H9 (cell line): ENCODE measurements around the gene PRKCB. TPM values are rescaled to one million over a fixed set of nuclear protein-coding genes. Genes with fewer than 3 reads are reported as not detected.

Experiments
- DNase-seq: peaks from one replicate; pipeline ENCODE4 v3.0.0-alpha.2; 2017
- H2AFZ ChIP-seq: one replicate; pipeline ENCODE4 v1.6.1; 2013; ENCODE audit warnings: mild to moderate bottlenecking, low read length, control low read depth, moderate library complexity
- H2AK5ac ChIP-seq: 2 replicates; pipeline ENCODE4 v1.6.1; 2013; ENCODE audit warnings: low read length, control low read depth, mixed read lengths; ENCODE audit not compliant: insufficient read length
- H2BK120ac ChIP-seq: one replicate; pipeline ENCODE4 v1.6.1; 2013; ENCODE audit warnings: low read depth, mild to moderate bottlenecking, low read length, control low read depth, inconsistent platforms; ENCODE audit not compliant: poor library complexity, severe bottlenecking
- H2BK12ac ChIP-seq: 2 replicates; pipeline ENCODE4 v1.6.1; 2013; ENCODE audit warnings: low read length, control low read depth, mixed read lengths, low read depth; ENCODE audit not compliant: insufficient read length
- H2BK15ac ChIP-seq: 2 replicates; pipeline ENCODE4 v1.6.1; 2013; ENCODE audit warnings: low read depth, low read length, control low read depth
- H2BK20ac ChIP-seq: one replicate; pipeline ENCODE4 v1.6.1; 2013; ENCODE audit warnings: low read depth, mild to moderate bottlenecking, low read length, control low read depth, inconsistent platforms; ENCODE audit not compliant: poor library complexity, severe bottlenecking
- H2BK5ac ChIP-seq: 2 replicates; pipeline ENCODE4 v1.6.1; 2013; ENCODE audit warnings: low read length, control low read depth, mixed read lengths; ENCODE audit not compliant: insufficient read length
- H3K14ac ChIP-seq: 2 replicates; pipeline ENCODE4 v1.6.1; 2013; ENCODE audit warnings: low read length, control low read depth; ENCODE audit not compliant: insufficient read depth
- H3K18ac ChIP-seq: 2 replicates; pipeline ENCODE4 v1.6.1; 2013; ENCODE audit warnings: low read depth, mild to moderate bottlenecking, mixed read lengths, low read length, control low read depth; ENCODE audit not compliant: insufficient read length
- H3K23ac ChIP-seq: 2 replicates; pipeline ENCODE4 v1.6.1; 2013; ENCODE audit warnings: low read length, control low read depth, mixed read lengths, low read depth; ENCODE audit not compliant: insufficient read length
- H3K23me2 ChIP-seq: 2 replicates; pipeline ENCODE4 v1.6.1; 2013; ENCODE audit warnings: low read depth, mild to moderate bottlenecking, mixed read lengths, low read length, control low read depth; ENCODE audit not compliant: insufficient read length, poor library complexity, severe bottlenecking
- H3K27ac ChIP-seq: 2 replicates; pipeline ENCODE4 v1.5.1; 2013; ENCODE audit warnings: low read length, control low read depth, mixed read lengths, low read depth; ENCODE audit not compliant: insufficient read length
- H3K27me3 ChIP-seq: 2 replicates; pipeline ENCODE4 v1.6.1; 2013; ENCODE audit warnings: low read length, control low read depth, inconsistent platforms; ENCODE audit not compliant: insufficient read depth
- H3K4ac ChIP-seq: 2 replicates; pipeline ENCODE4 v1.6.1; 2013; ENCODE audit warnings: low read depth, mild to moderate bottlenecking, control low read depth, inconsistent platforms, low read length, moderate library complexity
- H3K4me1 ChIP-seq: 2 replicates; pipeline ENCODE4 v1.6.1; 2013; ENCODE audit warnings: low read length, control low read depth, inconsistent platforms; ENCODE audit not compliant: insufficient read depth
- H3K4me2 ChIP-seq: 2 replicates; pipeline ENCODE4 v1.6.1; 2013; ENCODE audit warnings: low read length, control low read depth, mixed read lengths; ENCODE audit not compliant: insufficient read length, insufficient read depth
- H3K56ac ChIP-seq: 2 replicates; pipeline ENCODE4 v1.6.1; 2013; ENCODE audit warnings: low read depth, mild to moderate bottlenecking, mixed read lengths, low read length, control low read depth; ENCODE audit not compliant: insufficient read length
- H3K79me1 ChIP-seq: 2 replicates; pipeline ENCODE4 v1.6.1; 2013; ENCODE audit warnings: low read depth, mild to moderate bottlenecking, moderate library complexity, low read length, control low read depth, inconsistent platforms; ENCODE audit not compliant: insufficient read depth, poor library complexity, severe bottlenecking
- H3K79me2 ChIP-seq: 2 replicates; pipeline ENCODE4 v1.6.1; 2013; ENCODE audit warnings: low read length, control low read depth, inconsistent platforms; ENCODE audit not compliant: insufficient read depth
- H3K9ac ChIP-seq: 2 replicates; pipeline ENCODE4 v1.6.1; 2013; ENCODE audit warnings: low read length, control low read depth, mixed read lengths; ENCODE audit not compliant: insufficient read length; ENCODE audit errors: extremely low read depth
- H3K9me3 ChIP-seq: one replicate; pipeline ENCODE4 v1.6.1; 2013; ENCODE audit warnings: low read depth, low read length, inconsistent platforms; ENCODE audit not compliant: control insufficient read depth
- H3T11ph ChIP-seq: one replicate; pipeline ENCODE4 v1.6.1; 2013; ENCODE audit warnings: mild to moderate bottlenecking, low read length, control low read depth, inconsistent platforms
- H4K20me1 ChIP-seq: one replicate; pipeline ENCODE4 v1.6.1; 2013; ENCODE audit not compliant: control insufficient read depth, insufficient read length, insufficient read depth
- H4K5ac ChIP-seq: 2 replicates; pipeline ENCODE4 v1.6.1; 2013; ENCODE audit warnings: low read depth, mild to moderate bottlenecking, mixed read lengths, low read length, control low read depth; ENCODE audit not compliant: insufficient read length
- H4K8ac ChIP-seq: replicated peaks from 2 replicates; pipeline ENCODE4 v1.6.1; 2013; ENCODE audit warnings: low read length, control low read depth, mixed read lengths, low read depth; ENCODE audit not compliant: insufficient read length
- H4K91ac ChIP-seq: 2 replicates; pipeline ENCODE4 v1.6.1; 2013; ENCODE audit warnings: low read depth, mild to moderate bottlenecking, moderate library complexity, mixed read lengths, low read length, control low read depth; ENCODE audit not compliant: insufficient read length
- H3K27ac Mint-ChIP-seq, 3 experiments: 2 replicates in 2 of 3; 3 replicates in 1 of 3; pipeline ENCODE4 v1.8.0; 2020 to 2021; ENCODE audit warnings: mixed read lengths in 3 of 3, mild to moderate bottlenecking in 1 of 3, moderate library complexity in 1 of 3
- H3K27me3 Mint-ChIP-seq: 2 replicates; pipeline ENCODE4 v1.8.0; 2021; ENCODE audit warnings: low read depth, mild to moderate bottlenecking, moderate library complexity, mixed read lengths
- H3K36me3 Mint-ChIP-seq, 3 experiments: 2 replicates in 2 of 3; 3 replicates in 1 of 3; pipeline ENCODE4 v1.8.0; 2020 to 2021; ENCODE audit warnings: low read depth in 3 of 3, mixed read lengths in 3 of 3; ENCODE audit not compliant: insufficient read depth in 1 of 3
- H3K4me1 Mint-ChIP-seq, 2 experiments: 2 replicates each; pipeline ENCODE4 v1.8.0; 2020; ENCODE audit warnings: mixed read lengths in 2 of 2
- H3K4me3 Mint-ChIP-seq, 2 experiments: 2 replicates in 1 of 2; 3 replicates in 1 of 2; pipeline ENCODE4 v1.8.0; 2020 to 2021; ENCODE audit warnings: mild to moderate bottlenecking in 2 of 2, mixed read lengths in 2 of 2, moderate library complexity in 1 of 2
- H3K9me3 Mint-ChIP-seq, 2 experiments: 2 replicates in 1 of 2; 3 replicates in 1 of 2; pipeline ENCODE4 v1.8.0; 2020; ENCODE audit warnings: mild to moderate bottlenecking in 2 of 2, mixed read lengths in 2 of 2, moderate library complexity in 1 of 2
- CTCF ChIP-seq: fragments of 200-600 bp; sonication (generic); conservative IDR thresholded peaks from 3 replicates; pipeline ENCODE4 v1.8.0; 2021; ENCODE audit warnings: antibody characterized with exemption, mild to moderate bottlenecking
- WGBS: extraction: QIAGEN DNeasy Blood & Tissue Kit; methylation state at CpG from one replicate; pipeline ENCODE4 v1.1.7; 2013; ENCODE audit warnings: missing lambda C conversion rate, low lambda C conversion rate, mixed read lengths; ENCODE audit not compliant: insufficient read length; ENCODE audit errors: extremely low coverage; 5-methylcytosine and 5-hydroxymethylcytosine counted together
- total RNA-seq: library from RNA; stranded (reverse); gene quantifications from 2 replicates; pipeline ENCODE4 v1.2.1, GENCODE V29; 2021

PRKCB gene
- total RNA-seq, 1 experiment from 2014 or later, result 7.0 TPM

DNA sequence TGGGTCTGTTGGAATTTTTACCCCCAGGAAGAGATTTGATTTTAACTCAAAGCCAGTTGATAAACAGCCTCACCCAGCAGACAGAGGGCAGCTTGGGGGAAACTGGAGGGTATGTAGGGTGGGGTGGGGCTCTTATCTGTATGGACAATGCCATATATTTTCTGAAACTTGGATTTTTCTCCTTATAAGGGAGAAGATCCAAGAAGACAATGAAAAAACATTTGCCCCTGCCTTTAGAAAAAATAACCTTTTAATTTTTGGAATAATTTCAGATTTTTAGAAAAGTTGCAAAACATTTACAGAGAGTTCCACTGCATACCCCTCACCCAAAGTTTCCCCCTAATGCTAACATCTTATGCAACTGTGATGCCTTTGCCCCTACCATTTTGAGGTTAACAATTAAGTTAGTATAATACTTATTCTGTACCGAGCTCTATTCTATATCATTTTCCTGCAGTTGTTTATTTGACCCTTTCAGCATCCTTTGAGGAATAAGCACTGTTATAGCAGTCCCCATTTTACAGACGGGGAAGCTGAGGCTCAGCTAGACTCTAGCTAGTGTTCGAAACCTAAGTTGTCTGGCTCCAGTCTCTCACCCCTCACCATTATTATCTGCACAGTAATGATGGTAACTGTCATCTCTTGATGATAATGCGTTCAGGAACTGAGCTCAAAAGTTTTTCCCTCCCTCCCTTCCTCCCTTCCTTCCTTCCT is 66.4 kb downstream of the PRKCB start:
- H2AK5ac ChIP-seq, result no peak overlapping the region
- no peak overlapping the region for H3K9ac ChIP-seq
- H4K8ac ChIP-seq, result no peak overlapping the region
- no peak overlapping the region for H4K5ac ChIP-seq
- H3K27me3 ChIP-seq, result no peaks in the 10 kb centered on the region
- H4K91ac ChIP-seq, result no peak overlapping the region
- no peak overlapping the region for H2BK5ac ChIP-seq
- H4K20me1 ChIP-seq, result no peaks in the 10 kb centered on the region
- peaks cover 4% of the 10 kb centered on the region; the same call in 1 of the 2 replicates for H3K4me1 ChIP-seq
- no peaks in the 10 kb centered on the region for H3K23me2 ChIP-seq
- Mint-ChIP-seq H3K4me1 (peaks cover 19 to 28% of the 10 kb centered on the region in 2 experiments), H3K27me3 (peaks cover 2% of the 10 kb centered on the region), H3K27ac (peak overlapping the region in 2 of 3 experiments; percentile 24 to 81; a peak in 2 of 7 replicates), H3K36me3 (no peaks in the 10 kb centered on the region), H3K4me3 (no peak overlapping the region), H3K9me3 (no peaks in the 10 kb centered on the region; a peak in 1 of 5 replicates)
- H2BK12ac ChIP-seq, result no peak overlapping the region
- H3K79me1 ChIP-seq, result no peaks in the 10 kb centered on the region
- no peak overlapping the region for H3K4ac ChIP-seq
- no peak overlapping the region for H2BK20ac ChIP-seq
- WGBS, result no CpG with 5 or more reads among the region's 4 CpGs
- H3K14ac ChIP-seq, result no peak overlapping the region
- no peak overlapping the region for H3K4me2 ChIP-seq
- H3T11ph ChIP-seq, result no peak overlapping the region
- H2BK120ac ChIP-seq, result no peak overlapping the region
- H2BK15ac ChIP-seq, result no peak overlapping the region
- H3K79me2 ChIP-seq, result no peaks in the 10 kb centered on the region
- no peak overlapping the region for H3K56ac ChIP-seq
- DNase-seq, result no peak
- H2AFZ ChIP-seq, result no peak overlapping the region
- H3K9me3 ChIP-seq, result no peaks in the 10 kb centered on the region
- no peak overlapping the region for H3K27ac ChIP-seq
- no peak overlapping the region for H3K23ac ChIP-seq
- TF ChIP-seq CTCF, result no peak
- H3K18ac ChIP-seq, result no peak overlapping the region
